ENCODE results near the gene SLC43A3. TPM values are rescaled to one million over a fixed set of nuclear protein-coding genes. Genes with fewer than 3 reads are reported as not detected.

SLC43A3 gene
- total and polyA plus RNA-seq, 12 donors = 12.1 to 36.2 (median 19.8) TPM

GRCh38 chr11:57471496-57471895, 44.6 kb upstream of the SLC43A3 start:
- no peak for DNase-seq
- peaks cover 0 to 15% (median 0%) of the 10 kb centered on the region in 7 donors for H3K27me3 ChIP-seq
- no peak for ATAC-seq
- 88 to 89% methylated on average over 3 of the region's 3 CpGs for WGBS, 2 donors
- no peak overlapping the region for H3K4me3 ChIP-seq
- H3K4me1 ChIP-seq = peaks cover 3 to 29% (median 21%) of the 10 kb centered on the region in 9 donors
- H3K9me3 ChIP-seq = no peaks in the 10 kb centered on the region
- TF ChIP-seq CTCF (IDR thresholded peaks at IDR 0.05) = no peak
- H3K27ac ChIP-seq = no peak overlapping the region
- no peaks in the 10 kb centered on the region for H3K36me3 ChIP-seq
- intact Hi-C loops (cut with DNase I) = loop anchor here in 1 of 10 donors (10.0 kb wide), 1 partner anchor 127 kb away; no protein-coding TSS in a partner anchor

GRCh38 chr11:57469268-57469667, 42.3 kb upstream of the SLC43A3 start:
- H3K9me3 ChIP-seq = no peaks in the 10 kb centered on the region
- intact Hi-C loops (cut with DNase I) = loop anchor here in 1 of 10 donors (10.0 kb wide), 1 partner anchor 1046 kb away; no protein-coding TSS in a partner anchor
- no peak overlapping the region for H3K27ac ChIP-seq
- ATAC-seq (no peak), DNase-seq (no peak)
- no peak overlapping the region for H3K4me3 ChIP-seq
- TF ChIP-seq CTCF (IDR thresholded peaks at IDR 0.05) = no peak
- H3K36me3 ChIP-seq = no peaks in the 10 kb centered on the region
- 82 to 83% methylated on average over 5 of the region's 5 CpGs for WGBS, 2 donors
- peaks cover 0 to 13% (median 0%) of the 10 kb centered on the region in 7 donors for H3K27me3 ChIP-seq
- H3K4me1 ChIP-seq = peaks cover 0 to 8% (median under 1%) of the 10 kb centered on the region in 9 donors

GRCh38 chr11:57468276-57468675, 41.4 kb upstream of the SLC43A3 start:
- Histone ChIP-seq H3K27me3 (peaks cover 0 to 20% (median 0%) of the 10 kb centered on the region in 7 donors), H3K27ac (no peak overlapping the region), H3K4me1 (no peaks in the 10 kb centered on the region), H3K4me3 (no peak overlapping the region), H3K9me3 (no peaks in the 10 kb centered on the region), H3K36me3 (no peaks in the 10 kb centered on the region)
- 69 to 72% methylated on average over 4 of the region's 4 CpGs for WGBS, 2 donors
- ATAC-seq (no peak), DNase-seq (no peak)
- no peak for TF ChIP-seq CTCF (IDR thresholded peaks at IDR 0.05)
- intact Hi-C loops (cut with DNase I) = loop anchor here in 1 of 10 donors (10.0 kb wide), 1 partner anchor 1047 kb away; no protein-coding TSS in a partner anchor

- H3K27ac ChIP-seq = no peak overlapping the region
- no peak overlapping the region for H3K4me3 ChIP-seq
- WGBS, 2 donors = 77 to 79% methylated on average over 23 of the region's 23 CpGs
- no peaks in the 10 kb centered on the region for H3K36me3 ChIP-seq
- DNase-seq = no peak
- intact Hi-C loops (cut with DNase I) = loop anchor here in 1 of 10 donors (10.0 kb wide), 1 partner anchor 1047 kb away; no protein-coding TSS in a partner anchor
- H3K4me1 ChIP-seq = no peaks in the 10 kb centered on the region
- ATAC-seq = no peak
- peaks cover 0 to 25% (median 0%) of the 10 kb centered on the region in 7 donors for H3K27me3 ChIP-seq
- no peaks in the 10 kb centered on the region for H3K9me3 ChIP-seq
- TF ChIP-seq CTCF (IDR thresholded peaks at IDR 0.05) = no peak
Observed at GRCh38 chr11:57467508-57468157, 40.7 kb upstream of the SLC43A3 start.
